HG02885 (cell line): ENCODE data around the gene SIMC1.

Source experiments
- ATAC-seq: cut with Tn5 transposase; IDR thresholded peaks from one replicate; pipeline ENCODE4 v1.9.1; 2021; ENCODE audit warnings: mild to moderate bottlenecking; ENCODE audit not compliant: unreplicated experiment, poor library complexity

The SIMC1 gene

GRCh38 chr5:176360894-176361436 lies 122.7 kb downstream of the SIMC1 start:
- ATAC-seq: no peak

GRCh38 chr5:176361437-176362232 lies 123.4 kb downstream of the SIMC1 start, which contains the start of gene KIAA1191:
KIAA1191 (minus strand) TSS chr5:176361764; CDS start chr5:176359508, 2,256 bp downstream.
- peak; percentile 85 for ATAC-seq

GRCh38 chr5:176362233-176362490 lies 123.9 kb downstream of the SIMC1 start:
- ATAC-seq: peak; percentile 5

- ATAC-seq: no peak
Observed at GRCh38 chr5:176364765-176365350, 126.6 kb downstream of the SIMC1 start.

GRCh38 chr5:176365351-176366231 lies 127.4 kb downstream of the SIMC1 start, which contains the start of gene ARL10:
ARL10 (plus strand) TSS chr5:176365487; CDS start chr5:176365564, 77 bp downstream.
- ATAC-seq: peak; percentile 46

DNA sequence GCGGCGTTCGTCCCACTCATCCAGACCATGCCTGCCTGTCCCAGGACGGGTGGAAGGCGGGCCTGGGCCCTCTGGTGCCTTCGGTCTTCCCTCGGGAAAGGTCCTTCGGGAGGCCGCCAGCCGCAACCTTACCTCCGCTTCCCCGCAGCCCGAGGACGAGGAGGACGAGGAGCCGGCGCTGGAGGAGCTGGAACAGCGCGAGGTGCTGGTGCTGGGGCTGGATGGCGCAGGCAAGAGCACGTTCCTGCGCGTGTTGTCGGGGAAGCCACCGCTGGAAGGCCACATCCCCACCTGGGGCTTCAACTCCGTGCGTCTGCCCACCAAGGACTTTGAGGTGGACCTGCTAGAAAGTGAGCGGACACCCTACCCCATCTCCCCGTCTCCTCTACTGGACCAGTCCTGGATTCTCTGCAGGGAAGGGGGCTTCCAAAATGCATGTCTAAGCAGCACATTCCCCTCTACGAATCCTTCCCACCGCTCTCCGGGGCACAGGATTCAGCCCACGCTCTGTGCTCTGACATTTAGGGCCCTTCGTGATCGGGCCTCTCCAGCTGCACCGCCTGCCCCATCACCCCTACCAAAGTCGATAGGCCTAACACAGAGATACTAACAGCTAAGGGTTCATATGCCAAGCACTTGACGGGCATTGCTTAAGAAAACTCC lies 128.1 kb downstream of the SIMC1 start:
- no peak for ATAC-seq

DNA sequence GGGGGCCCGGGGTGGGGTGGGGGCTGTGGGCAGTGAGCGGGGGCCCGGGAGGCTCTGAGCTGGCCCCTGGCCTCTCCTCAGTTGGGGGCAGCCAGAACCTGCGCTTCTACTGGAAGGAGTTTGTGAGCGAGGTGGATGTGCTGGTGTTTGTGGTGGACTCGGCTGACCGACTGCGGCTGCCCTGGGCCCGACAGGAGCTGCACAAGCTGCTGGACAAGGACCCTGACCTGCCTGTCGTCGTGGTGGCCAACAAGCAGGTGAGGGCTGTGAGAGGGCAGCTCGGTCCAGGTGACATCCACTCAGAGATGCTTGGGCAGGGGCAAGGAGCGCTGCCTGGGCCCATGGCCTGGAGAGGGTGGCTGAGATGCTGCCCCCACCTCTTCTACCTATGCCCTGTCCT lies 130.5 kb downstream of the SIMC1 start:
- ATAC-seq: no peak

DNA sequence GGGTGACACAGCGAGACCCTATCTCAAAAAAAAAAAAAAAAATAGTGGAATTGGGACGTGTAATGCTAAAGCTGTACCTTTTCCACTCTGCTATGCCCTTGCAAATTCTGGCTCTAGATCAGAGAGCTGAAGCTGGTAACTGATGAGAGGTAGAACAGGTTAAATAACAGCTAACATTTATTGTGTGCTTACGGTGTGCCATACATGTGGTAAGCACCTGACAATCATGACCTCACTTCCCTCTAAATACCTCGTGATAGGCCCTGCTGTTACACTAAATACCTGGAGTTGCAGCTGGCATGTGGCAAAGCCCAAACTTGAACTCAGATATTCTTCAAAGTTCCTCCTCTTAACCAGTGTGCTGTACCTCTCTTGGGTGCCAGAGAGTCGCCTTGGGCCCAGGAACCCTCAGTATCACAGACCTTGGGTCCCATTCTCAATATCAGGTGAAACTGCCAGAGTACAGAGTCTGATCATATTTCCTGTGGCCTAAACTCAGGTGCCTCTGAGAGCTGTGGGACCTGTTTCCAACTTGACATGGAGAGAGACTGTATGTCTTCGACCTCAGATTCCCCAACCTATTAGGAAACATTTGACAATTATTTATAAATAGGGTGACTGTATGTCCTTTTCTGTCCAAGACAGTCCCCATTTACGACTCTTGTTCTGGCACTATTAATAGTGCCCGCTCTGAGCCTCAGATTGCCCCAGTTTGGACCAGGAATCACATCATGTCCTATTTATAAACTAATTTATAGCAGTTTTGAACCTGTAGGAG lies 131.9 kb downstream of the SIMC1 start:
- no peak for ATAC-seq

- no peak for ATAC-seq
Observed at GRCh38 chr5:176371621-176372539, 133.7 kb downstream of the SIMC1 start.

DNA sequence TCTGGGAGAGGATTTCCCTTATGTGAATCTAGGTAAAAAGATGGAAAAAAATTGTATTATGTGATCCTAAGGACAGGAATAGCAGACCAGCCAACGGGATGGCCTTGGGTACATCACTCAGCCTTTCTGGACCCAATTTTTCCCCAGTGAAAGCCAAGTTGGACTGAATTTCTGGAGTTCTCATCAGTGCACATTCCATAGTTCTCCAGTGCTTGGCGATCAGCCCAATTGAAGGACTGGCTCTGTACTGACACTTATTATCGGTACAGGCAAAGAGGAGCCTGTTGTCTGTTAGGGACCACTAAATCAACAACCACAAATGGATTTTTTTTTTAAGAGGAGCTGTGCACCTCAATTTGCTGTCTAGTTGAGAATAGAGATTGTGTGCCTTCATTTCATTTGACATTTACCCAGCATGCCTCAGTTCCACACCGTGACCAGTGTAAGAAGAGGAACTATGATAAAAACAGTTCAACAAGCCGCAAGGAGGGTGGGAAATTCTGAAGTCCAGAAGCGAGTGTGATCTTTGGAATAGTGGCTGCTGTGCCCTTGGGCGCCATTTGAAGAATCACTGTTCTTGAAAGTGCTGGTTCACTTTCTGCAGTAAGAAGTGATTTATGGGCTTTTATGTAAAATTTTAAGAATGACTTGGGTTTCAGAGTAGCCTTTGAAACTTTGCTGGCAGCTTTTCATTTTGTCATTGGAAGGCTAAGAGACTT lies 135.0 kb downstream of the SIMC1 start:
- no peak for ATAC-seq

- ATAC-seq: peak; percentile 53
Observed at GRCh38 chr5:176379881-176380280, 141.7 kb downstream of the SIMC1 start.

DNA sequence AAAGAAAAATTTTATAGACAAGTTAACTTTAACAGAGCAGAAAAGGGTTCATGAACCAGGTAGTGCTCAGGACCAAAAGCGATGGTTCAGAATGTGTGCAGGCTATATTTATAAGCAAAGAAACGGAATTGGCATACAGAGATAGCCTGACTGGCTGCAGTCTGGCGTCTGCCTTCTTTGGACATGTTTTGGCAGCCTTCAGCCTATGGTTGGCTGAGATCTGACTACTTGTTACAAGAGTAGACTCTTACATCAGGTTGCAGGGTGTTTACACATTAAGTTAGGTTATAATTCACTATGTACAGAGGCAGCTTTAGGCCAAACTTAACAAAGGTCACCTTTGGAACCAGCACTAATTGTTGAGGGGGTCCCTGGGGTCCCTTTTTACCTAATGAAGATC lies 143.2 kb downstream of the SIMC1 start:
- no peak for ATAC-seq

- ATAC-seq: no peak
Observed at GRCh38 chr5:176381979-176382378, 143.8 kb downstream of the SIMC1 start.

DNA sequence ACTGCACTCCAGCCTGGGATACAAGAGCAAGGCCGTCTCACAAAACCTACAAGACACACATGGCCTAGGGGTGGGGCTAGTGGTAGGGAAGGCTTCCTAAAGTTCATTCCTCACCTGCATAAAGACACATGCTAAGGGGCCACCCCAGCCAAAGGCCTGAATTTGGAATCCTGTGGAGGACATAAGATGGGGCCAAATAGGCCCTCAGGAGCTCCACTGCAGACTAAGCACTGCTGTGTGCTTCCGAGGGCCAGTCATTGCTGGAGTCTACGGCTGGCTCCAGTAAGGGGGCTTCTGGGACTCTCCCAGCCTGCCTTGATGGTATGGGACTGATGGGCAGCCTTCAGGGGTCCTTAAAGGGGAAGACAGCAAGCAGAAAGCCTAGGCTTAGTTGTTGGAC lies 144.5 kb downstream of the SIMC1 start:
- no peak for ATAC-seq

- no peak for ATAC-seq
Observed at GRCh38 chr5:176383248-176383905, 145.2 kb downstream of the SIMC1 start.

GRCh38 chr5:176383961-176384360 lies 145.7 kb downstream of the SIMC1 start:
- ATAC-seq: no peak

DNA sequence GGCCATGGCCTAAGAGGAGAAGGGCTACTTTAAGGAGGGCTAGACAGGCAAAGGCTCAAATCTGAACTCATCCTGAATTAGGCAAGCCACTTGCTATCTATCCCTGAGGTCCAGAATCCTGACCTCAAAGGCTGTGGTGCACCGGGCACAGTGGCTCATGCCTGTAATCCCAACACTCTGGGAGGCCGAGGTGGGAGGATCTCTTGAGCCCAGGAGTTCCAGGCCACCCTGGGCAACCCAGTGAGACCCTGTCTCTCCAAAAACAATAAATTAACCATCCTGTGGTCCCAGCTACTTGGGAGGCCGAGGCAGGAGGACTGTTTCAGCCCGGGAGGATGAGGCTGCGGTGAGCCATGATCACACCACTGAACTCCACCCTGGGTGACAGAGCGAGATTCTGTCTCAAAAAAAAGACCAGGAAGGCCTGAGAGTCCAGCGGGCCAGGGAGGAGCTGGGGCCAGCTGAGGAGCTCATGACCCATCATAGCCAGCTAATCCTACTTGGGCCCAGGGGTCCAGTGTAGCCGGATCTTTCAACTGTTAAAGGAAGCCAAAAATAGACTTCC lies 146.2 kb downstream of the SIMC1 start:
- no peak for ATAC-seq
